NCI-H2227 treated with DMSO at 0.1 percent for 48 hours (cell line): ENCODE results near the gene GHRH.

Experiments
- DNase-seq: peaks from one replicate; lab custom pipeline; 2025; lab: John Stamatoyannopoulos, UW

GHRH gene

DNA sequence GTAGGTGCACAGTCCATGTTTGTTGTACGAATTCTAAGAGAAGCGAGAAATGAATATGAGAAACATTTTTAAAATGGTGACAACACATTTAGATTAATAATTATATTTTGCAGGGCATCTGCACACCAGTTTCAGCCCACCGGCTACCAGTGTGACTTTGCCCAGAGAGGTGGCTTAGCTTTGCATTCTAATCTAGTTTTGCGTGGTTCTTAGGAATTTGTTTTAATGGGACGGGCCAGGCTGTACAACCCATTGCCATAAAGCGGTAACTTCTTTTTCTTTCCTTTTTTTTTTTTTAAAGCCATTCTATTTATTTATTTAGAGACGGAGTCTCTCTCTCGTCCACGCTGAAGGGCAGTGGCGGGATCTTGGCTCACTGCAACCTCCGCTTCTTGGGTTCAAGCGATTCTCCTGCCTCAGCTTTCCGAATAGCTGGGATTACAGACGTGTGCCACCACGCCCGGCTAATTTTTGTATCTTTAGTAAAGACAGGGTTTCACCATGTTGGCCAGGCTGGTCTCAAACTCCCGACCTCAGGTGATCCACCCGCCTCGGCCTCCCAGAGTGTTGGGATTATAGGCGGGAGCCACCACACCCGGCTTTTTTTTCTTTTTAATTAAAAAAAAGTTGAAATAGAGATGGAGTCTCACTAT is 28.7 kb upstream of the GHRH start:
- DNase-seq, result no peak

DNA sequence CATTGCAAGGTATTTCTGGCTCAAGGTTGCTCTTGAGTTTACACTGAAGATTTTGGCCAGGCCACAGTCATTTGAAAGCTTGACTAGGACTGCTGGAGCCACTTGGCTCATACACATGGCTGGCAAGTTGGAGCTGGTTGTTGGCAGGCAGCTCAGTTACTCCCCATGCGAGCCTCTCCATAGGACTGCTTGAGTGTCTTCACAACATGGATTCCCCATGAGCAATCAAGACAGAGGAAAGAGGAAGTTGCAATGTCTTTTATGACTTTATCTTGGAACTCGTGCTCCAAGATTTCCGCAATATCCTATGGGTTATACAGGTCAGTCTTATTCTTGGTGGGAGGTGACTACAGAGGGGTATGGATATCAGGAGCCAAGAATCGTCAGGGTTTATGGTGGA is 26.5 kb upstream of the GHRH start:
- no peak for DNase-seq

DNA sequence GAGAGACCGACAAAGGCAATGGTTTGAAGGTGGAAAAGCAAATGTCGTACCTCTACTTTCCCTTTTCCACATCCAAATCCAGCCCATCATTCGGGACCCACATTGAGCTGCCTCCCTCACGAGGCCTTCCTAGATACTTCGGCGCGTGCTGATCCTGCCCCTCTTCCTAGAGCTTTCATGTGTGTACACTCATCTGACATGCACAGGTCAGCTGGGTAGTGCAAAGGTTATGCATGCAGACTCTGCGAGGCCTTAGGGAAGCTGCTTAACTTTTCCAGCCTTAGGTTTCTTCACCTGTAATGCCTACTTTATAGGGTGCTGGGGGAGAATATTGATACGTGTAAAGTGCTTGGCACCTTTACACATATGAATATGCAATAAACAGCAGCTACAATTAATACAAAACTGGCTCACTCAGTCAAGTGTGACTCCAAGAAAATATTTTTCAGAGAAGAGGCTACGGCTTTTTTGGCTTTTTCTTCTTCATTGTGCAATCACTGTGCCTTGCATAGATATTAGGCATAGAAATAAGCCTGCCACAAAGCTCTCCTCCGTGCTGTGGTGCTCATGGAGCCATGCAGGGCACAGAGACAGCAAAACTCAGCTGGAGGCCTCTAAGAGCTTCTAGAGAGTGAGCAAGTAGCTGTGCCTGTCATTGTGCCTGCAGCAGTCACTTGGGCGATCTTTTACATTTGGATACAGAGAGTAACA is 24.2 kb upstream of the GHRH start:
- no peak for DNase-seq

DNA sequence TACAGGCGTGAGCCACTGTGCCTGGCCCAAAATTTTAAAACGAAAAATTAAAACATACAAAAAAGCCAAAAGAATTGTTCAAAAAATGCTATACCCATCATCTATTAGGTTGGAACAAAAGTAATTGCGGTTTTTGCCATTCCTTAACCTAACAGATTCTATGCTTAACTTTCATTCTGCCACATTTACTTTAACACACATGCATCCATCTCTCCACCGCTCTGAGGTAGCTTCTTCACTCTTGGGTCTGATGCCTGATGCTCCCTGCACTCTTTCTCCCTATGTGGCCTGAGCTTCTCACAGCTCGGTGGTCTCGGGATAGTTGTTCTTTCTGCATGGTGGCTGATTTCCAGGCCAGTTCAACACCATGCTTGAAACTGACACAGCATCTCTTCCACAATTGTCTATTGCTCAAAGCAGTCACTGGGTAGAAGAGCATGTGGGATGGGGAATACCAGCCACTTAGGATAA is 23.1 kb upstream of the GHRH start:
- DNase-seq, result no peak

DNA sequence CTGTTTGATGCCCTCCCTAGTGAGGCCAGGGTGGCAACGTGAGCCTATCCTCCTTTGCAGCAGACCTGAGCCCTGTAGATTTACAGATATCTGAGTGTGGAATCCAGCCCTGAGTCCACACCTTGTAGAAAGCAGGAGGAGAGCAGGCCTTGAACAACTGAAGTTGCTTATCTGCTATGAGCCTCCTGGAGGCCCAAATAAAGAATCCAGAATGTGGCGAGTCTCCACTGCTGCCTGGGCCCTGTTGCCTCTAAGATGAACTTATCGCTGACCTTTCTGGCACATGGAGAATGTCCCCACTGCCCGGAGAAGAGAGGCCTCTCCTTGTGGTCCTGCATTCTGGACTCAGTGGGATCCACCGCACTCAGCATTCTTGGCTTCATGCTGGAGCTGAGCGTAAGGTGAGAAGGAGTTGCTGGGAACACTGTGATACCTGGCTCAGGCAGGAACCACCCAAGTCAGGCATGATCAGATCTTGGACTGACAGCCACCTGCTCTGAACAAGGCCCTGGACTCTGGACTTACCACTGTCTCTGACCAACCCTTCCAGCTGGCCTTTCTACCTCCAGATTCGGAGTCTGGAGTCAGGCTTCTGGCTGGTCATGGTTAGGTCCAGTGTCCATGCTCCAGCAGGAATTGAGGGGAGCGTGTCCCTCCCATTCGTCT is 22.0 kb upstream of the GHRH start:
- DNase-seq, result no peak

DNA sequence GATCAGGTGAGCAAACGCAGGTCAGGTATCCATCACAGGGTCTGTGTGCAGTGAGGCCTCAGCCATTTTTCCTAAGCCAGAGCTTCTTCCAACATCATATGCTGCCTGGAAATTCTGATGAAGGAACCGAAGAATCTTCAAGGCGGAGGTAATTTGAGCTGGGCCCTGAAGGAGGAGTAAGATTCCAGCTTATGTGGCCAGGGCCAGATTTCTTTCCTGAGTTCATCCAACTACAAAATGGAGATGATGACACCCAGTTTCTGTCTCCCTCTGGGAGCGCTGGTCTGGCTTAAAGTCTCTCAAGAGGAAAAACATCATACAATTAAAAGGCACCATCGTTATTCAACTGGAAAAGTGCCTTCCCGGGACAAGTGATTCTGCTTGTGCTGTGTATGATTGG is 20.9 kb upstream of the GHRH start:
- peak; percentile 19 for DNase-seq

DNA sequence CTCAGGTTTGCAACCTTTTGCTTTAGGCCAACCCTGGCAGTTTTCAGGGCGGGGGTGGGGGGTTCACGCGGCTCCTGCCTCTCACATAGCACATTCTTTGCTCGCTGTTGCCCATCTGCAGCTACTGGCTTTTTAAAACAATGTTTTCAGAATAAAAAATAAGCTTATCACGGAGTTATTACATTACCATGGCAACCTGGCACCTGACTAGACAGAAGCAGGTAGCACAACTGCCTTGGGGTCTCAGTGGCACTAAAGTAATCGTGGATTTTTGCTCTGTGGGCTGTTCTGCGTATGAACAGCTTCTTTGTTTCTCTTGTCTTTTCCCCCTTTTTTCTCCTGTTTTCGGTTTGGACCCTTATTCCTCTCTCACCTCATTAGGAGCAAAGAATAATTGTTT is 18.8 kb upstream of the GHRH start:
- no peak for DNase-seq

DNA sequence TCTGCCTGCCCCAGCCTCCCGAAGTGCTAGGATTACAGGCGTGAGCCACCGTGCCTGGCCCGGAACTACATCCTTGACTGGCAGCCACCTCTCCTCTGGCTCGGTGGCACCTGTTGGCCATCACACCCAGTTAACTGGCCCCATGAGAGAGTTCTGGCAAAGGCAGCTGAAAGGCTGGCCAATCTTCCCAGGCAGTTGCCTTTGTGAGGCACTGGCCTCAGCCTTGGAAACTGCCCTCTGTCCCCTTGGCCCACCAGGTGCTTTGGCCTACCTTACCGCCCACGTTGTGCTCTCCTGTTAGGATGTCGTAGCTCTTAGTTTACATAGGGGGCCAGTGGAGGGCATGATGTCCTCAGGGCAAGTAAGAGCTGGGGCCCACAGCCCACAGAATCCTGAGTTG is 18.2 kb upstream of the GHRH start:
- no peak for DNase-seq

DNA sequence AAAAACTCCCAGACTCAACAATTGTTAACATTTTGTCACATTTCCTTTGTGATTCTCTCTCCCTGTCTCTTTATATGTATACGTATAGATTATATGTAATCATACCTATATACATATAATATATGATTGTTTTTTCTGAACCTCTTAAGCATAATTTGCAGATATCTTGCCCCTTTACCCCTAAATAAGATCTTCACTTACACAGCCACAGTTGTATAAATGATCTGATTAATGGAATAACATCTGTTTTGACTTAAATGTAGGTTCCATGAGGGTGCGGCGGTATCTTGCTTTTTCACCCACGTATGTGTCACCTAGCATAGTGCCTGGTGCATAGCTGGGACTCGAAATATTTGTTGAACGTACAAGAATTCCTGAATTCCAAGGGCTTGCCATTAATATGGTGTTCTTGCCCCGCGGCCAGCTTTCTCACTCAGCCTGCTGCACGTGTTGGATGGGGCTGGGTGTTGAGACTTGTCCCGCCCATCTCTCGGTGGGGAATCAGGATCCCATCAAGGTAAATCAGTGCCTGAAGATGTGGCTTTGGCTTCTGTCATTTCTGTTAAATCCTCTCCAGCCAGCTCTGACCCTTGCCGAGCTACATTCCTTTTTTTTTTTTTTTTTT is 17.5 kb upstream of the GHRH start:
- DNase-seq, result no peak

DNA sequence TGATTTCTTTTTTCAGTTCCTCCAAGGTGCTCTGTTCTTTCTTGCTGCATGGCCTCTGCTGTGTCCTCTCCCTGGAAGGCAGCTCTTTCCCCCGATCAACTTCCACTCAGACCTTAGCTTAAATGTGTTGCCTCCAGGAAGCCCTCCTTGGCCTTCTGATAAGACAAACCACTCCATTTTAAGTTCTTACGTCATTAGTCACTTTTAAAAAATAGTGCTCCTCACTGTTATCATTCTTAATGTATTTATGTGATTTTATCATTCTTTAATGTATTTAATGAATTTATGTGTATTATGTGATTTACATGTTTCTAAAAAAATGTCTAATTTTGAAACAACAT is 15.6 kb upstream of the GHRH start:
- DNase-seq, result no peak

DNA sequence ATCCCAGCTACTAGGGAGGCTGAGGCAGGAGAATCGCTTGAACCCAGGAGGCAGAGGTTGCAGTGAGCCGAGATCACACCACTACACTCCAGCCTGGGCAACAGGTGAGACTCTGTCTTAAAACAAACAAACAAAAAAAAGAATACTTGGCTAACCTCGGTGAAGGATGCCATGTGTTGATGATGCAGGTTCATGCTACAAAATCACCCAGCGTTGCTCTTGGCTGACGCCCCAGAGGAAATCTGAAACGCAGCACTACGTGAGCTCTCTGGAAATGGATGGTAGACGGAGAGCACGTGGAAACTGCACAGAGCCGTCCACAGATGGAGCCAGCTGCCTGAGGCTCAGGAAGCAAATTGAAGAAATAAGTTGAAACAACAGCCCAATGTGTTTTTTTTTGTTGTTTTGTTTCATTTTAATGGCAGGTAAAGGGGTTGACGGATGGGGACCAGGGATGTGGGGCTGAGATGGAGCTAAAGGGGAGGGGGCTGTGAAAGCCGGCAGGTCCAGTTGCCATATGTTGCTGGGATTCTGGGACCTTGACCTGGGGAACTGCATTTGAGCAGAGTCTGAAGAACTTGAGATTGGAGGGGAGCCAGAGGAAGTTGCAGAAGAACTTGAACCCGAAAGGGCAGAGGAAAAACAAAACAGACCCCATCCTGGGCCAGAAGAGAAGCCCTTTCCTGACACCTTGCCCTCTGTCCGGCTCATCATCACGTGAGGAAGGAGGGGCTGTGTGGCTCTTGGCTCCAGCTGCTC is 15.1 kb upstream of the GHRH start:
- DNase-seq, result no peak

DNA sequence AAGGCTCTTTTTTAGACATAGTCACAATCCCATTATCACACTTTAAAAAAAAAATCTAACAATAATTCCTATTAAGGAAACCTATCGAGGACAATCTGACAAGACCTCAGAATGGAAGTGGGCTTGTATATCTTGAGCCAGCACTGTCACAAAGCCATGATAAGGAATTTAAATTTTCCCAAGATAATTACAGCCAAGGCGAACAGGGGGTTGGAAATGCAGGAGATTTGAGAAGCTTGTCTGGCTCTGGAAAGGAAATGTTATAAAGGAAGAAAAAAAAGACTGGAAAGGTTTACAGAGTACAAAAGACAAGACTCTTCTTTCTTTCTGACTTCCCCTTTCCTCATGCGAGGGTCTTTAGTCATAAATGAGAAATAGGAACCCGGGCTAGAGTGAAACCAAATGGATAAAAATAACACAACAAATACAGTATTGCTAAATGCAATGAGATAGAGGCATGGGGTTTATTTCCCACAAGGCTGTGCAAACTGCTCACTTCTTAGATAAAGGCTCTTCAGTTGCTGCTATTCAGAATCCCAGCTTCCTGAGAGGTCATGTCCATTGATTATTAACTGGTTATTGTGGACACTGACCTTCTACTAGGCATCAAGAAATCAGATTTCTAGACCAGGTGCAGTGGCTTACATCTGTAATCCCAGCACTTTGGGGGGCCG is 13.4 kb upstream of the GHRH start:
- DNase-seq, result peak; percentile 21

DNA sequence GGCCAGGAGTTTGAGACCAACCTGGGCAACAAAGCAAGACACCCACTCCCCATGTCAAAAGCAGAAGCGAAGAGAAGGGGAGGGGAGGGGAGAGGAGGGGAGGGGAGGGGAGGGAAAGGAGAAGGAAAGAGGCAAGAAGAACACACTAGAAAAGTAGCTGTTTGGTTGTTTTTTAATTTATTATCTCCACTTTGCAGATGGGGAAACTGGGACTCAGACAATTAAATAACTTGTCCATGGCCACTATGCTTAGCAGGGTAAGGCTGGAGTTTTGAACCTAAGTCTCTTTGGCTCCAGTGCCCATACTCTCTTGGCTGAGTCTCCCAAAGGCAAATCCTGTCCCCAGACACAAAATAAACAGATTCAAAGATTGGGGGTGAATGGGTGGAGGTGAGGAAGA is 12.4 kb upstream of the GHRH start:
- DNase-seq, result no peak

DNA sequence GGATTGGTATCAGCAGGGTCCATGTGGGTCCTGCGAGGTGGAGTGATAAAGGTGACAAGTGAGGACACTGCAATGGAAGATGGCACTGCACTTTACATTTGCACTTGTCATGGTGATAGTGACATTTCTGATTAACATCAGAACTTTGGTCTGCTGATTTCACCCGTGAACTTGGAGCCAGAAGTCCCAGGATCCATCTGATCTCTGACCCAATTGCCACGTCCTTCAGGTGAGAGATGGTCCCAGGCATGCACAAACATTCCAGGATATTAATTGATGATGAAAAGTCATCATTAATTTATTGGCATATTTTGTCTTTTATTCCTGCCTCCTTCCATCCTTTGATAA is 9.8 kb upstream of the GHRH start:
- no peak for DNase-seq

DNA sequence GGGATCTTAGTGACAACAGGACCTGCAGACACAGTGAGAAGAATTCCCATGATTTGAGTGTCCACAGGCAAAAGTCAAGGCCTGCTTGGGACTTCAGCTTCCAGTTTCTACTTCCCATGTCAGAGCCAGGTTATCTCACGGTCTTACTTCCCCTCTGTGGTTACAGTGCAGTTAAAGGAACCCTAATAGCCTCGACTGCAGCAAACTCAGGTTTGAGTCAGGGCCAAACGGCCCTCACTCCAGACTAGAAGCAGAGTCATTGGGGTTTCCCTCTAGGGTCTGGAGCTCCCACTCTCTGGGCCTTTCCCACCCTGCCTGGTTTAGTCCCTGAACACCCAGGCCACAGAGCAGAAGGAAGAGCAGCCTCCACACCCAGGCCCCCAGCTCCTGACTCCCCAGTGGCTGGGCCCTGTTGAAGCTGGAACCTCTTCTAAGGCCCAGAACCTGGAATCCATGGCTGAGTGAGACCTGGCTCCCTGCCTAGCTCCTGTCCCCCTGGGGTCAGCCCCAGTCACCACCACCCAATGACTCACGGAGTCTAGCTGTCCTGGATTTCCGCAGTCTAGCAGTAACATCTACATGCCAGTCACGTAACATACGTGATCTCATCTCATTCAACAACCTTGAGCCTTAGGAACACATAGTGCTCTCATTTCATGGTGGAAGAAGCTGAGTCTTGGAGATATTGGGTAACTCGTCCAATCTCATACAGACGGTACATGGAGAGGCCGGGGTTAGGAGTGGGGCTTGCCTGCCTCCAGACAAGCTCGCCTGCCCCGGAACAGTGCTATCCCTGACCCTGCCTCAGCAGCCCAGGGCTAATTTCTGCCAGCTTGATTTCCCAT is 9.2 kb upstream of the GHRH start:
- DNase-seq, result no peak

DNA sequence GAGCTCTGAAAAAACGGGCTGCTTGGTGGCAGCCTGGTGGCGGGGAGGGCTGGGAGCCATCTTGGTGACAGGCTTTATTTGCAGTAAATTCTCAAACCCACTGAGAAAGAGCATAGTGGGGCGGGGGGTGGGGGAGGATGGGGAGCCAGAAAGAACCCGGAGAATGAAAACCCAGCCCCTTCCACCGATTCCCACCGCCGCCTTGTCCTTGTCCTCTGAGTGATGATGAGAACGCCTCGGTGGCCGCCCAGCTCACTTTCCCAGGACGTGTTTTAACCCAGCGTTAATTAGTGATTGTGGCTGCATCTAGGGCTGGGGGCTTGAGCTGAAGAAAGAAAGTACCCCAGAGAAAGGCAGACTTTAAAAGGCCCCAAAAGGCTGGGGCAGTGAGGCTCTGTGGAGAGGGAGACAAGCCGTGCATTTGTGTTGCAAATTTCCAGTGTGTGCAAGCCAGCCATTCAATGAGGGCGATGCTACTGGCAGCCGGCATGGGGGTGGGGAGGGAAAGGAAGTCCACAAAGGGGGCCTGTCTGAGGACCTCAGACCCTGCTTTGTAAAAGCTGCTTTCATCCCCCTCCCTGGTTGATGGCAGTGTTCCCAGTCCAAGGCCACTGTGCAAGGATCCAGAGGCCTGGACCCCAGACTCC is 6.2 kb upstream of the GHRH start:
- DNase-seq, result peak; percentile 18

DNA sequence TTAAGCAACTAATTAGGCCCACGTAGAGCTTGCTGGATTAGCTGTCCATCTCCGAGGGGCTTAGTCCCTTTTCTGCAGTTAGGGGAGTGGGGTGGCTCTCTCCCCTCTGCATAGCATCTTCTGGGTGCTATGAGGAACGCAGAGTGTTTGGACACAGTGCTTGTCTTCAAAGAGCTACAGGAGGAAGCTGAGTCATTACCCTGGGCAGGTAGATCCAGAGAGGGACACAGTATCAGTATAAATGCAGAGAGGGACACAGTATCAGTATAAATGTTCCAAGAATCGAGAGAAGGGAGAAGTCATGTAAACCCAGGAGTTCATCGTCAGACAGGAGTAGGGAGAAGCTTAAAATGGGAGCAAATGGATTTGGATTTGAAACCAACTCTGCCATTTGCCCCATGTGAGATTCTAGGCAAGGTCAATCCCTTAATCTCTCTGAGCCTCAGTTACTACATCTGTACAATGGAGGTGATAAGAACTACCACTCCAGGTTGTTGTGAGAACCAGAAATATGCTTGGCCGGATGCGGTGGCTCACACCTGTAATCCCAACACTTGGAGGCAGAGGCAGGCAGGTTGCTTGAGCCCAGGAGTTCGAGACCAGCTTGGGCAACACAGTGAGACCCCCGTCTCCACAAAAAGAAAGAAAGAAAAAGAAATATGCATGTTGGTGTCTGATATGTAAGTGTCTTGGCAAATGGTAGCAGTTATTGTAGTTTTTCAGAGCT is 5.5 kb upstream of the GHRH start:
- DNase-seq, result no peak

DNA sequence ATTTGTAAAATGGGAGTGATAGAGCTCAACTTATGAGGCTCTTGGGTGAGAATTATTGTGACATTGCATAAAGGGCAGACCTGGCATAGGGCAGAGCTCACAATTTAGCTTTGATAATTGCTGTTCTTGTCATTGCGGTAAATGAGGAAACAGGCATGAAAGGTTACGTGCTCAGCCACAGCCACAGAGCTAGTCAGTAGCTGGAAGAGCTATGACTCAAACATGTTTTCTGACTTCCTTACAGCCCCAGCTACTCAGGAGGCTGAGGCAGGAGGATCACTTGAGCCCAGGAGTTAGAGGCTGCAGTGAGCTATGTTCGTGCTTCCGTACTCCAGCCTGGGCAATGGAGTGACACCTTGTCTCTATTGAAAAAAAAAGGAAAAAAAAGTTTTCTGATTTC is 3.5 kb upstream of the GHRH start:
- DNase-seq, result no peak

DNA sequence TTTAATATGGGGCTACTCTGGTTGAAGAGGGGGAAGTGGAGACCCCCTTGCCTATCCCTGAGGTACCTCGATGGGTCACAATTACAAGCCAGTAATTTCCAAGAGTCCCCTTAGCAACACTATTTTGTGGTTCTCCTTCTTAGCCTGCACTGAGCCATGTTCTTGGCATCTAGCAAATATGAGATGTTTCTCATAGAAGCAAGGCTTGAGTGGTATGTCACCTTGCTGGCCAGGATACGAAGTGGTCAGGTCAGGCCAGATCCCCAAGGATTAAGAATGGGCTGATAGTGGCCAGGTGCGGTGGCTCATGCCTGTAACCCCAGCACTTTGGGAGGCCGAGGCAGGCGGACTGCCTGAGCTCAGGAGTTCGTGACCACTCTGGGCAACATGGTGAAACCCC is 2.1 kb upstream of the GHRH start:
- no peak for DNase-seq

DNA sequence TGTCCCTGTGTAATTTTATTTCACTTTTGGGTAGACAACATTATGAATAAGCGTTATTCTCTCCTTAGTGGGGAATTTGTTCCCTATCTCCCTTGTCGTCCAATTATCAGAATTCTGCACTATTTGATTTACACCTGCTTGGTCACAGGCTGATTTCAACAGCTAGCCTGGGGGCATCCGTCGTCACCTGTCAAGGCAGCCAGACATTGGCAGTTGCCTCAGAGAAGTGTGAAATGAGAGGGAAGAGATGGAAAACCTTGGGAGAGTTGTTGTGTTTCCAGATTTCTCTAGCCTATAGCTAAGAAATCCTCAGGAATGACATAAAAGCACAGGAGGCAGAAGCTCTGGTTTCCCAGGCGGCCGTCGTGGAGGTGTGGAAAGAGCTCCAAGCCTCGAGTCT is 891 bp upstream of the GHRH start:
- no peak for DNase-seq
